Measurements from ENCODE around the gene GPRC5A.

- TF ChIP-seq CTCF (IDR thresholded peaks at IDR 0.05): no peak
- TF ChIP-seq POLR2A (IDR thresholded peaks at IDR 0.05): no peak
Measured at GRCh38 chr12:12924169-12924568, 32.8 kb downstream of the GPRC5A start.
